Brain microvascular endothelial cell (primary cell): ENCODE results near the gene PTPRCAP.
"Not testable (repeated sequence)": the region's sequence is repeated elsewhere in the genome, so short reads cannot be mapped to it uniquely, and the experiment has no call there.

Experiments used
- DNase-seq: peaks from one replicate; pipeline ENCODE4 v3.0.0-alpha.2; 2020
- H3K27ac ChIP-seq: fragments of 250-450 bp; sonication (Bioruptor Pico); 2 replicates; pipeline ENCODE4 v1.5.1; 2020; ENCODE audit warnings: mild to moderate bottlenecking, moderate library complexity
- H3K27me3 ChIP-seq: fragments of 250-450 bp; sonication (Bioruptor Pico); replicated peaks from 2 replicates; pipeline ENCODE4 v1.5.1; 2020; ENCODE audit warnings: mild to moderate bottlenecking
- H3K36me3 ChIP-seq: fragments of 250-450 bp; sonication (Bioruptor Pico); replicated peaks from 2 replicates; pipeline ENCODE4 v1.5.1; 2020; ENCODE audit warnings: mild to moderate bottlenecking
- H3K4me3 ChIP-seq: 2 replicates; pipeline ENCODE4 v1.5.1; 2011; ENCODE audit warnings: low read depth, mild to moderate bottlenecking, control low read depth, low read length, moderate library complexity
- in situ Hi-C: cut with HindIII; loops from 2 replicates; pipeline ENCODE4 v1.10.0; 2017; ENCODE audit warnings: low sequenced_read_pairs, low pct_ligation_motif_present
- TF ChIP-seq, protein P1 (sequence below): IDR thresholded peaks from 2 replicates; pipeline ENCODE4 v1.5.1; 2011; ENCODE audit warnings: low read depth, mild to moderate bottlenecking, moderate library complexity, low read length, control low read depth, inconsistent platforms; ENCODE audit errors: missing control alignments

The PTPRCAP gene

DNA sequence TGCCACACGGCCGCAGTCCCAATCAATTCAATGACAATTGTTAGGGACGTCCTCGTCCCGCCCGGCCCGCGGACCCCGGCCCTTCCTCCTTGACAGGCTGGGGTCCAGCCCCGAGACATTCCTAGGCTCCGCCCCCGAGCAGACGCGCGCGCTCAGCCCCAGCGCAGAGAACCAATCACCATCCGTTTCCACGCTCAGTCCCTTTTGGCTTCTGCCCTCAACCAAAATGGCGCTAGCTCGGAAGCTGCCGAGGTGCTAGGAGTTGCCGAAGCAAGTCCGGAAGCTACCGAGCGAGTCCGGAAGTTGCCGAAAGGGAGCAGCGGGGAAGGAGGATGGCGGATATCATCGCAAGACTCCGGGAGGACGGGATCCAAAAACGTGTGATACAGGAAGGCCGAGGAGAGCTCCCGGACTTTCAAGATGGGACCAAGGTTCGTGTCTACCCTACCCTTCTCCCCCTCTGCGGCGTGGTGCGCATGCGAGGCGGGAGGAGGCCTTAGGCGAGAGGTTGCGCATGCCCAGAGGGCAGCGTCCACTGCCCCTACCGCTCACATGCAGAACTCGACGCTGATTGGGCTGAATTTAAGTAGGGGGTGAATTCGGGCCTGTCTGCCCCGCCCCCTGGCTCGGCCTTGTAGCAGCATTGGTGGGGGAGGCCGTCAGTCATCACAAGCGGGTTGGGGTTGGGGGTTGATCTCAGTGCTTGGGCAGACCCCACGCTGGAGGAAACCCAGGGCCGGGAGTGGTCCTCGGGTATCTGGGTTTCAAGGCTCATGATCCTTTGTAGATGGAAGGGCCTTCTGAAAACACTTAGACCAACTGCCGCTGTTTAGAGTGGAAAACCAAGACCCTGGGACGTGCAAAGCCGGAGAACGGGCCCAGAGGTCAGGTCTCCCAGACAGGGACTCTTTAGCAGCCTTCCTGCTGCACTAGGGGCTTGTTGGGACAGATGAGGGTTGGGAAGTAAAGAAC, 45.6 kb upstream of the PTPRCAP start, which contains the start of gene AIP:
Gene AIP (plus strand): TSS at position 200 of the 972 bp plus-strand sequence. CDS start 133 bp downstream, at position 333.
- TF ChIP-seq, protein P1, sequence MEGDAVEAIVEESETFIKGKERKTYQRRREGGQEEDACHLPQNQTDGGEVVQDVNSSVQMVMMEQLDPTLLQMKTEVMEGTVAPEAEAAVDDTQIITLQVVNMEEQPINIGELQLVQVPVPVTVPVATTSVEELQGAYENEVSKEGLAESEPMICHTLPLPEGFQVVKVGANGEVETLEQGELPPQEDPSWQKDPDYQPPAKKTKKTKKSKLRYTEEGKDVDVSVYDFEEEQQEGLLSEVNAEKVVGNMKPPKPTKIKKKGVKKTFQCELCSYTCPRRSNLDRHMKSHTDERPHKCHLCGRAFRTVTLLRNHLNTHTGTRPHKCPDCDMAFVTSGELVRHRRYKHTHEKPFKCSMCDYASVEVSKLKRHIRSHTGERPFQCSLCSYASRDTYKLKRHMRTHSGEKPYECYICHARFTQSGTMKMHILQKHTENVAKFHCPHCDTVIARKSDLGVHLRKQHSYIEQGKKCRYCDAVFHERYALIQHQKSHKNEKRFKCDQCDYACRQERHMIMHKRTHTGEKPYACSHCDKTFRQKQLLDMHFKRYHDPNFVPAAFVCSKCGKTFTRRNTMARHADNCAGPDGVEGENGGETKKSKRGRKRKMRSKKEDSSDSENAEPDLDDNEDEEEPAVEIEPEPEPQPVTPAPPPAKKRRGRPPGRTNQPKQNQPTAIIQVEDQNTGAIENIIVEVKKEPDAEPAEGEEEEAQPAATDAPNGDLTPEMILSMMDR: peak; percentile 24
- in situ Hi-C loops: no loop called here
- H3K4me3 ChIP-seq: peak within 1 kb of the TSS; percentile 53

GRCh38 chr11:67482275-67482826, 44.9 kb upstream of the PTPRCAP start:
- no peak for DNase-seq
- H3K36me3 ChIP-seq: no peaks in the 10 kb centered on the region
- H3K4me3 ChIP-seq: peak overlapping the region; percentile 53
- TF ChIP-seq, protein P1: no peak
- H3K27ac ChIP-seq: peak overlapping the region; percentile 57
- H3K27me3 ChIP-seq: no peaks in the 10 kb centered on the region
- in situ Hi-C loops: no loop called here

More for the DNA sequence above, 45.6 kb upstream of the PTPRCAP start, which contains the start of gene AIP:
- DNase-seq: peak; percentile 97
- Histone ChIP-seq H3K27ac (peak within 1 kb of the TSS; percentile 57), H3K27me3 (no peaks in the 10 kb centered on the region), H3K36me3 (peaks cover 2% of the 10 kb centered on the region)

- H3K27me3 ChIP-seq, in situ Hi-C loops, DNase-seq, H3K36me3 ChIP-seq, H3K4me3 ChIP-seq, H3K27ac ChIP-seq: not testable (repeated sequence)
Observed at GRCh38 chr11:67477344-67478050, 40.0 kb upstream of the PTPRCAP start.

DNA sequence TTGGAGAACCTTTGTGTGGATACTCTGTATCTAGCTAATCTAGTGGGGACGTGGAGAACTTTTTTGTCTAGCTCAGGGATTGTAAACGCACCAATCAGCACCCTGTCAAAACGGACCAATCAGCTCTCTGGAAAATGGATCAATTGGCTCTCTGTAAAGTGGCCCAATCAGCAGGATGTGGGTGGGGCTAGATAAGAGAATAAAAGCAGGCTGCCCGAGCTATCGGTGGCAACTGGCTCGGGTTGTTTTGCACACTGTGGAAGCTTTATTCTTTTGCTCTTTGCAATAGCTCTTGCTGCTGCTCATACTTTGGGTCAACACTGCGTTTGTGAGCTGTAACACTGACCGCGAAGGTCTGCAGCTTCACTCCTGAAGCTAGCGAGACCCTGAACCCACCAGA, 39.2 kb upstream of the PTPRCAP start:
- in situ Hi-C loops, H3K36me3 ChIP-seq, H3K4me3 ChIP-seq, DNase-seq, H3K27ac ChIP-seq, H3K27me3 ChIP-seq: not testable (repeated sequence)

DNA sequence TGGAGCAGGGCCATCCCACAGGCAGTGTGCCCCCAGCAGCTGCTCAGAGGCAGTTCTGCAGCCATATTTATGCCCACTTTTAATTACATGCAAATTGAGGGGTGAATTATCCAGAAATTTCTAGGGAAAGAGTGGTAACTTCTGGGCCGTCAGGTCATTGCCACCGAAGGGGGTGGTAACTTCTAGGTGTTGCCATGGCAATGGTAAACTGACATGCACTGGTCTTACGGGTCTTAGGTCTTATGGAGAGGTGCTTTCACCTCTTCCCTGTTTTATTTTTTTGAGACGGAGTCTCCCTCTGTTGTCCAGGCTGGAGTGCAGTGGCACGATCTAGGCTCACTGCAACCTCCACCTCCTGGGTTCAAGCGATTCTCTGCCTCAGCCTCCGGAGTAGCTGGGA, 35.4 kb upstream of the PTPRCAP start:
- Histone ChIP-seq H3K27ac (no peak overlapping the region), H3K36me3 (no peaks in the 10 kb centered on the region), H3K27me3 (no peaks in the 10 kb centered on the region), H3K4me3 (no peak overlapping the region)
- in situ Hi-C loops: no loop called here
- TF ChIP-seq, protein P1: no peak
- no peak for DNase-seq

- no peak for DNase-seq
- in situ Hi-C loops: no loop called here
- Histone ChIP-seq H3K4me3 (no peak overlapping the region), H3K27ac (no peak overlapping the region), H3K36me3 (no peaks in the 10 kb centered on the region), H3K27me3 (no peaks in the 10 kb centered on the region)
- TF ChIP-seq, protein P1: no peak
Observed at GRCh38 chr11:67470337-67471002, 33.0 kb upstream of the PTPRCAP start.
